ENCODE results near the gene ID3.

The ID3 gene

GRCh38 chr1:23530747-23531561 lies 28.3 kb downstream of the ID3 start, which contains the start of gene E2F2:
Gene E2F2, minus strand, starts transcription at chr1:23531233. Its CDS starts 440 bp downstream, at chr1:23530793.
- peak; percentile 54 to 80 for DNase-seq (ENCODE audit: low spot score in 2 of 2)
- Mint-ChIP-seq H3K27ac (peak within 1 kb of the TSS; percentile 92), H3K4me3 (peak within 1 kb of the TSS; percentile 83), H3K9me3 (no peaks in the 10 kb centered on the region), H3K36me3 (peaks cover 27% of the 10 kb centered on the region), H3K4me1 (peaks cover 70% of the 10 kb centered on the region)
- ATAC-seq, result peak; percentile 77

GRCh38 chr1:23530087-23530746 lies 29.1 kb downstream of the ID3 start:
- peaks cover 34% of the 10 kb centered on the region for H3K36me3 Mint-ChIP-seq
- no peak for ATAC-seq
- peaks cover 78% of the 10 kb centered on the region for H3K4me1 Mint-ChIP-seq
- peak overlapping the region; percentile 83 for H3K4me3 Mint-ChIP-seq
- DNase-seq (ENCODE audit: low spot score in 2 of 2), result peak in 1 of 2 donors; percentile 53
- no peaks in the 10 kb centered on the region for H3K9me3 Mint-ChIP-seq
- H3K27ac Mint-ChIP-seq, result peak overlapping the region; percentile 69

GRCh38 chr1:23529146-23530086 lies 29.9 kb downstream of the ID3 start:
- peaks cover 34% of the 10 kb centered on the region for H3K36me3 Mint-ChIP-seq
- H3K4me1 Mint-ChIP-seq, result peaks cover 86% of the 10 kb centered on the region
- peak overlapping the region; percentile 69 for H3K27ac Mint-ChIP-seq
- ATAC-seq (no peak), DNase-seq (ENCODE audit: low spot score in 2 of 2) (no peak)
- H3K4me3 Mint-ChIP-seq, result peak overlapping the region; percentile 83
- no peaks in the 10 kb centered on the region for H3K9me3 Mint-ChIP-seq

GRCh38 chr1:23528250-23528978 lies 30.9 kb downstream of the ID3 start:
- Mint-ChIP-seq H3K4me3 (peak overlapping the region; percentile 83), H3K9me3 (no peaks in the 10 kb centered on the region), H3K27ac (peak overlapping the region; percentile 69), H3K36me3 (peaks cover 40% of the 10 kb centered on the region), H3K4me1 (peaks cover 88% of the 10 kb centered on the region)
- ATAC-seq (peak; percentile 83), DNase-seq (ENCODE audit: low spot score in 2 of 2) (peak; percentile 59 to 87)

GRCh38 chr1:23527900-23528249 lies 31.4 kb downstream of the ID3 start:
- H3K36me3 Mint-ChIP-seq, result peaks cover 43% of the 10 kb centered on the region
- ATAC-seq (peak; percentile 9), DNase-seq (ENCODE audit: low spot score in 2 of 2) (no peak)
- peak overlapping the region; percentile 69 for H3K27ac Mint-ChIP-seq
- H3K9me3 Mint-ChIP-seq, result no peaks in the 10 kb centered on the region
- H3K4me3 Mint-ChIP-seq, result peak overlapping the region; percentile 83
- H3K4me1 Mint-ChIP-seq, result peaks cover 83% of the 10 kb centered on the region

GRCh38 chr1:23527366-23527765 lies 31.9 kb downstream of the ID3 start:
- peaks cover 48% of the 10 kb centered on the region for H3K36me3 Mint-ChIP-seq
- H3K4me3 Mint-ChIP-seq, result peak overlapping the region; percentile 83
- H3K9me3 Mint-ChIP-seq, result no peaks in the 10 kb centered on the region
- H3K27ac Mint-ChIP-seq, result no peak overlapping the region
- peaks cover 85% of the 10 kb centered on the region for H3K4me1 Mint-ChIP-seq
- DNase-seq (ENCODE audit: low spot score in 2 of 2) (no peak), ATAC-seq (no peak)

GRCh38 chr1:23526329-23527041 lies 32.8 kb downstream of the ID3 start:
- ATAC-seq, result no peak
- H3K36me3 Mint-ChIP-seq, result peaks cover 57% of the 10 kb centered on the region
- peak overlapping the region; percentile 58 for H3K4me3 Mint-ChIP-seq
- peak overlapping the region; percentile 95 for H3K27ac Mint-ChIP-seq
- DNase-seq (ENCODE audit: low spot score in 2 of 2), result no peak
- H3K4me1 Mint-ChIP-seq, result peaks cover 91% of the 10 kb centered on the region
- H3K9me3 Mint-ChIP-seq, result no peaks in the 10 kb centered on the region

- DNase-seq (ENCODE audit: low spot score in 2 of 2) (no peak), ATAC-seq (no peak)
- Mint-ChIP-seq H3K4me3 (peak overlapping the region; percentile 58), H3K36me3 (peaks cover 58% of the 10 kb centered on the region), H3K27ac (peak overlapping the region; percentile 95), H3K4me1 (peaks cover 84% of the 10 kb centered on the region), H3K9me3 (no peaks in the 10 kb centered on the region)
Measured at GRCh38 chr1:23525558-23526250, 33.6 kb downstream of the ID3 start.

- H3K4me3 Mint-ChIP-seq, result peak overlapping the region; percentile 58
- peak overlapping the region; percentile 95 for H3K27ac Mint-ChIP-seq
- H3K4me1 Mint-ChIP-seq, result peaks cover 79% of the 10 kb centered on the region
- ATAC-seq, result peak; percentile 3
- H3K36me3 Mint-ChIP-seq, result peaks cover 61% of the 10 kb centered on the region
- no peaks in the 10 kb centered on the region for H3K9me3 Mint-ChIP-seq
- no peak for DNase-seq (ENCODE audit: low spot score in 2 of 2)
Measured at GRCh38 chr1:23524716-23525401, 34.4 kb downstream of the ID3 start.

- Mint-ChIP-seq H3K4me1 (peaks cover 72% of the 10 kb centered on the region), H3K27ac (peak overlapping the region; percentile 95), H3K36me3 (peaks cover 65% of the 10 kb centered on the region), H3K9me3 (no peaks in the 10 kb centered on the region), H3K4me3 (no peak overlapping the region)
- ATAC-seq (no peak), DNase-seq (ENCODE audit: low spot score in 2 of 2) (no peak)
Measured at GRCh38 chr1:23524163-23524562, 35.1 kb downstream of the ID3 start.

- H3K27ac Mint-ChIP-seq, result peak overlapping the region; percentile 52
- H3K36me3 Mint-ChIP-seq, result peaks cover 78% of the 10 kb centered on the region
- ATAC-seq, result peak; percentile 77
- H3K9me3 Mint-ChIP-seq, result no peaks in the 10 kb centered on the region
- DNase-seq (ENCODE audit: low spot score in 2 of 2), result peak in 1 of 2 donors; percentile 59
- H3K4me3 Mint-ChIP-seq, result no peak overlapping the region
- H3K4me1 Mint-ChIP-seq, result peaks cover 55% of the 10 kb centered on the region
Measured at GRCh38 chr1:23522244-23522982, 36.9 kb downstream of the ID3 start.

- H3K27ac Mint-ChIP-seq, result peak overlapping the region; percentile 54
- H3K9me3 Mint-ChIP-seq, result no peaks in the 10 kb centered on the region
- DNase-seq (ENCODE audit: low spot score in 2 of 2), result no peak
- peaks cover 78% of the 10 kb centered on the region for H3K36me3 Mint-ChIP-seq
- peaks cover 46% of the 10 kb centered on the region for H3K4me1 Mint-ChIP-seq
- no peak overlapping the region for H3K4me3 Mint-ChIP-seq
- no peak for ATAC-seq
Measured at GRCh38 chr1:23521588-23521987, 37.7 kb downstream of the ID3 start.
